Glutamatergic neuron (in vitro differentiated cells): ENCODE results near the gene ARID3C. TPM values are rescaled to one million over a fixed set of nuclear protein-coding genes. Genes with fewer than 3 reads are reported as not detected.
A peak's percentile ranks its signal among the peaks of the same experiment; 100 is the strongest.
"Not testable (repeated sequence)": the region's sequence is repeated elsewhere in the genome, so short reads cannot be mapped to it uniquely, and the experiment has no call there.

Source experiments
- DNase-seq: peaks from one replicate; pipeline ENCODE4 v3.0.0; 2022
- H3K27ac Mint-ChIP-seq: one replicate; pipeline ENCODE4 v1.8.0; 2020; ENCODE audit warnings: mild to moderate bottlenecking, mixed read lengths, inconsistent platforms; ENCODE audit not compliant: unreplicated experiment
- H3K27me3 Mint-ChIP-seq: one replicate; pipeline ENCODE4 v1.8.0; 2020; ENCODE audit warnings: mild to moderate bottlenecking, moderate library complexity, mixed read lengths, inconsistent platforms; ENCODE audit not compliant: unreplicated experiment
- H3K36me3 Mint-ChIP-seq: one replicate; pipeline ENCODE4 v1.8.0; 2020; ENCODE audit warnings: mild to moderate bottlenecking, mixed read lengths, inconsistent platforms; ENCODE audit not compliant: unreplicated experiment
- H3K4me1 Mint-ChIP-seq: one replicate; pipeline ENCODE4 v1.8.0; 2020; ENCODE audit warnings: mild to moderate bottlenecking, low read depth, mixed read lengths, inconsistent platforms; ENCODE audit not compliant: unreplicated experiment
- H3K4me3 Mint-ChIP-seq: one replicate; pipeline ENCODE4 v1.8.0; 2020; ENCODE audit warnings: mild to moderate bottlenecking, mixed read lengths, inconsistent platforms; ENCODE audit not compliant: unreplicated experiment
- H3K9me3 Mint-ChIP-seq: one replicate; pipeline ENCODE4 v1.8.0; 2020; ENCODE audit warnings: mild to moderate bottlenecking, moderate library complexity, mixed read lengths, inconsistent platforms; ENCODE audit not compliant: unreplicated experiment
- total RNA-seq: library from RNA; stranded (reverse); fragmentation: NEBNext Ultra II Directional; extraction: Animal tissue kit (Norgen Biotek cat#: 25700); gene quantifications from one replicate; pipeline ENCODE4 v1.2.1, GENCODE V29; 2021; ENCODE audit not compliant: unreplicated experiment
- TF ChIP-seq, protein P1 (sequence below): fragments of 200-600 bp; sonication (generic); IDR thresholded peaks from one replicate; pipeline ENCODE4 v1.5.0; 2021; ENCODE audit not compliant: partially characterized antibody, unreplicated experiment

ARID3C gene
- total RNA-seq, 1 donor from 2014 or later, result not detected

DNA sequence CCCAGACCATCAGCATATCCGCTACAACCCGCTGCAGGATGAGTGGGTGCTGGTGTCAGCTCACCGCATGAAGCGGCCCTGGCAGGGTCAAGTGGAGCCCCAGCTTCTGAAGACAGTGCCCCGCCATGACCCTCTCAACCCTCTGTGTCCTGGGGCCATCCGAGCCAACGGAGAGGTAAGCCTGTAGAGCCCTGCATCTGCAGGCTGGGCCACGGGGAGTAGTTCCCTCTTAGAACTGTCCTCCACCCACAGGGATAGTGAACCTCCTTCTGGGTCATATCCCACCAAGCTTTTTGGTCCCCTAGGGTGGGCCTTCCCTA lies 18.2 kb upstream of the ARID3C start:
- H3K27me3 Mint-ChIP-seq, result peaks cover 6% of the 10 kb centered on the region
- H3K4me1 Mint-ChIP-seq, result peaks cover 12% of the 10 kb centered on the region
- TF ChIP-seq, protein P1, sequence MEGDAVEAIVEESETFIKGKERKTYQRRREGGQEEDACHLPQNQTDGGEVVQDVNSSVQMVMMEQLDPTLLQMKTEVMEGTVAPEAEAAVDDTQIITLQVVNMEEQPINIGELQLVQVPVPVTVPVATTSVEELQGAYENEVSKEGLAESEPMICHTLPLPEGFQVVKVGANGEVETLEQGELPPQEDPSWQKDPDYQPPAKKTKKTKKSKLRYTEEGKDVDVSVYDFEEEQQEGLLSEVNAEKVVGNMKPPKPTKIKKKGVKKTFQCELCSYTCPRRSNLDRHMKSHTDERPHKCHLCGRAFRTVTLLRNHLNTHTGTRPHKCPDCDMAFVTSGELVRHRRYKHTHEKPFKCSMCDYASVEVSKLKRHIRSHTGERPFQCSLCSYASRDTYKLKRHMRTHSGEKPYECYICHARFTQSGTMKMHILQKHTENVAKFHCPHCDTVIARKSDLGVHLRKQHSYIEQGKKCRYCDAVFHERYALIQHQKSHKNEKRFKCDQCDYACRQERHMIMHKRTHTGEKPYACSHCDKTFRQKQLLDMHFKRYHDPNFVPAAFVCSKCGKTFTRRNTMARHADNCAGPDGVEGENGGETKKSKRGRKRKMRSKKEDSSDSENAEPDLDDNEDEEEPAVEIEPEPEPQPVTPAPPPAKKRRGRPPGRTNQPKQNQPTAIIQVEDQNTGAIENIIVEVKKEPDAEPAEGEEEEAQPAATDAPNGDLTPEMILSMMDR, result no peak
- DNase-seq, result no peak
- peaks cover 8% of the 10 kb centered on the region for H3K36me3 Mint-ChIP-seq
- peak overlapping the region; percentile 91 for H3K4me3 Mint-ChIP-seq
- H3K27ac Mint-ChIP-seq, result peak overlapping the region; percentile 64
- peaks cover 4% of the 10 kb centered on the region for H3K9me3 Mint-ChIP-seq

- Mint-ChIP-seq H3K36me3 (peaks cover 8% of the 10 kb centered on the region), H3K27ac (peak within 1 kb of the TSS; percentile 64), H3K9me3 (peaks cover 4% of the 10 kb centered on the region), H3K4me1 (peaks cover 9% of the 10 kb centered on the region), H3K27me3 (peaks cover 6% of the 10 kb centered on the region), H3K4me3 (peak within 1 kb of the TSS; percentile 91)
- DNase-seq, result peak; percentile 96
- TF ChIP-seq, protein P1, result peak; percentile 53
Observed at GRCh38 chr9:34646211-34647083, 17.6 kb upstream of the ARID3C start, which contains the start of gene GALT. Gene GALT (plus strand): TSS chr9:34646675. CDS start chr9:34646705, 30 bp downstream.

DNA sequence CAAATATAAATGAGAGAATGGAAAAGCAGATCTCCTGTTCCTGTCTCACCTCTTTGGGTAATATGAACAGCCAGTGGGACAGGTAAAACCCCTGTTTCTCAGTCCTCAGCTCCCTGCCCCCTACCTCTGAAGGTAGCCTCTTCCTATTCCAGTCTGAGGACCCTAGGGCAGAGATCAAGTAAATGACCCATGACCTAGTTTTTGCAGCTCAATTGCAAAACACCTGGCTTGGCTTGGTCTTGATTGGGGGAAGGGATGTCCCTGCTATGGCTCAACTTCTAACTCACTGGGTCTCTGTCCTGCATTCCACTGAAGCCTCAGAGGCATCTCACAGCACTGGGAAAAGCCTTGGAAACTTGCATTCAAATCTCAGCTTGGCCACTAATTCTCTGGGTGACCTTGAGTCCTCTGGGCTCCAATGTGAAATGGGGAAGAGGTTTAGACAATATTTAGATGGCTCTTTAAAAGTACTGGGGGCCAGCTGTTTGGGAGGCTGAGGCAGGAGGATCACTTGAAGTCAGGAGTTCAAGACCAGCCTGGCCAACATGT lies 16.0 kb upstream of the ARID3C start:
- TF ChIP-seq, protein P1, result no peak
- H3K27ac Mint-ChIP-seq, result no peak overlapping the region
- peaks cover 2% of the 10 kb centered on the region for H3K9me3 Mint-ChIP-seq
- peaks cover 6% of the 10 kb centered on the region for H3K27me3 Mint-ChIP-seq
- peaks cover 8% of the 10 kb centered on the region for H3K4me1 Mint-ChIP-seq
- H3K36me3 Mint-ChIP-seq, result peaks cover 8% of the 10 kb centered on the region
- no peak overlapping the region for H3K4me3 Mint-ChIP-seq
- no peak for DNase-seq

GRCh38 chr9:34642679-34643078 lies 13.8 kb upstream of the ARID3C start:
- Mint-ChIP-seq H3K36me3 (no peaks in the 10 kb centered on the region), H3K9me3 (peaks cover 4% of the 10 kb centered on the region), H3K27ac (no peak overlapping the region), H3K4me1 (peaks cover 11% of the 10 kb centered on the region), H3K4me3 (no peak overlapping the region), H3K27me3 (peaks cover 7% of the 10 kb centered on the region)
- TF ChIP-seq, protein P1, result no peak
- DNase-seq, result no peak

- not testable (repeated sequence) for H3K4me3 Mint-ChIP-seq, H3K36me3 Mint-ChIP-seq, H3K9me3 Mint-ChIP-seq, H3K27me3 Mint-ChIP-seq, H3K27ac Mint-ChIP-seq, DNase-seq
- peaks cover 15% of the 10 kb centered on the region for H3K4me1 Mint-ChIP-seq
Observed at GRCh38 chr9:34639322-34639721, 10.5 kb upstream of the ARID3C start.
